HG03565 (cell line): ENCODE measurements around the gene ULK1.
A peak's percentile ranks its signal among the peaks of the same experiment; 100 is the strongest.

ENCODE experiments used
- ATAC-seq: cut with Tn5 transposase; IDR thresholded peaks from one replicate; pipeline ENCODE4 v1.9.1; 2021; ENCODE audit warnings: mild to moderate bottlenecking, moderate library complexity; ENCODE audit not compliant: unreplicated experiment

Gene ULK1

GRCh38 chr12:131919051-131919347 lies 24.6 kb downstream of the ULK1 start:
- ATAC-seq, result no peak

- ATAC-seq, result no peak
Measured at GRCh38 chr12:131919366-131920156, 25.1 kb downstream of the ULK1 start.

- ATAC-seq, result no peak
Measured at GRCh38 chr12:131920157-131920508, 25.7 kb downstream of the ULK1 start.

GRCh38 chr12:131920902-131921840 lies 26.7 kb downstream of the ULK1 start:
- ATAC-seq, result no peak

GRCh38 chr12:131921866-131922769 lies 27.7 kb downstream of the ULK1 start:
- ATAC-seq, result no peak

- no peak for ATAC-seq
Measured at GRCh38 chr12:131922772-131923171, 28.4 kb downstream of the ULK1 start.

GRCh38 chr12:131923260-131923659 lies 28.8 kb downstream of the ULK1 start:
- ATAC-seq, result peak; percentile 64

- no peak for ATAC-seq
Measured at GRCh38 chr12:131927110-131928079, 33.0 kb downstream of the ULK1 start.

GRCh38 chr12:131928080-131928710 lies 33.8 kb downstream of the ULK1 start:
- no peak for ATAC-seq

GRCh38 chr12:131928711-131929580 lies 34.5 kb downstream of the ULK1 start, which contains the start of gene PUS1:
Gene PUS1, plus strand, starts transcription at chr12:131929276. Its CDS starts 447 bp downstream, at chr12:131929723.
- peak; percentile 55 for ATAC-seq

- ATAC-seq, result no peak
Measured at GRCh38 chr12:131929581-131930456, 35.4 kb downstream of the ULK1 start.

GRCh38 chr12:131930510-131930909 lies 36.1 kb downstream of the ULK1 start:
- no peak for ATAC-seq

- no peak for ATAC-seq
Measured at GRCh38 chr12:131933387-131933786, 39.0 kb downstream of the ULK1 start.

- ATAC-seq, result no peak
Measured at GRCh38 chr12:131934535-131934934, 40.1 kb downstream of the ULK1 start.

GRCh38 chr12:131938082-131938481 lies 43.7 kb downstream of the ULK1 start:
- ATAC-seq, result no peak

GRCh38 chr12:131939007-131939406 lies 44.6 kb downstream of the ULK1 start:
- no peak for ATAC-seq

- ATAC-seq, result no peak
Measured at GRCh38 chr12:131940141-131940547, 45.7 kb downstream of the ULK1 start.
